ENCODE measurements around the gene CLBA1.

DNA sequence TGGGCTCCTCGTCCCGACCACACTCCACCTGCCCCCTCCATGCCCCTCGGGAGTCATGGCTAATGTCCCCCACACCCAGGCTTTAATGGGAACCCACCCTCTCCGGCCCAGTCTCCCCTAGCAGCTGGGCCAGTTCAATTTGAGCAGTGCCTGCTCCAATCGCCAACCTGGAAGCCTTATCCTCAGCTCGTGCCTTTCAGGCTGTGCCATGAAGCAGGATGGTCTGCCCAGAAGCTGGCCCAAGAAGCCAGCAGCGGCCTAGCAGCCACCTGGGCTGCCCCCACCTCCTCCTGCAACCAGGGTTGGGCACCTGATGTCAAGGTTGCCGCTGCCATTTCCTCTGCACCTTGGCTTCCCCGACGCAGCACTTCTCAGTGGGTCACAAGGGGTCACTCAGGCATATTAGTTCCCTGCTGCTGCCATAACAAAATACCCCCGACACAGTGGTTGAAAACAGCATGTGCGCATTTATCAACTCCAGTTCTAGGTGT lies 2.3 kb upstream of the CLBA1 start:
- TF ChIP-seq CTCF (IDR thresholded peaks at IDR 0.05 in 4 of 5, conservative IDR thresholded peaks at IDR 0.05 in 1 of 5) = no peak
- no peak for TF ChIP-seq POLR2A (IDR thresholded peaks at IDR 0.05)

All from gastrocnemius medialis (tissue), 4 donors.